ENCODE measurements around the gene RTL10. TPM values are rescaled to one million over a fixed set of nuclear protein-coding genes. Genes with fewer than 3 reads are reported as not detected.
"Not testable (repeated sequence)": the region's sequence is repeated elsewhere in the genome, so short reads cannot be mapped to it uniquely, and the experiment has no call there.

Gene RTL10
- total RNA-seq, 1 donor from 2014 or later, result 27.2 TPM

- Mint-ChIP-seq H3K4me3 (ENCODE audit: low read depth) (no peak overlapping the region), H3K36me3 (ENCODE audit: insufficient read depth) (no peaks in the 10 kb centered on the region), H3K27me3 (peaks cover 24% of the 10 kb centered on the region), H3K9me3 (ENCODE audit: low read depth) (no peaks in the 10 kb centered on the region), H3K27ac (no peak overlapping the region), H3K4me1 (ENCODE audit: low read depth) (peaks cover 14% of the 10 kb centered on the region)
- no peak for TF ChIP-seq CTCF (IDR thresholded peaks at IDR 0.05; ENCODE audit: unreplicated experiment)
- no peak for DNase-seq (ENCODE audit: low spot score, unreplicated experiment)
These were observed 30.5 kb upstream of the RTL10 start for GRCh38 chr22:19884954-19885751.

- H3K4me3 Mint-ChIP-seq (ENCODE audit: low read depth), result no peak overlapping the region
- peaks cover 23% of the 10 kb centered on the region for H3K27me3 Mint-ChIP-seq
- H3K4me1 Mint-ChIP-seq (ENCODE audit: low read depth), result peaks cover 14% of the 10 kb centered on the region
- no peak for TF ChIP-seq CTCF (IDR thresholded peaks at IDR 0.05; ENCODE audit: unreplicated experiment)
- no peak overlapping the region for H3K27ac Mint-ChIP-seq
- DNase-seq (ENCODE audit: low spot score, unreplicated experiment), result no peak
- H3K36me3 Mint-ChIP-seq (ENCODE audit: insufficient read depth), result no peaks in the 10 kb centered on the region
- H3K9me3 Mint-ChIP-seq (ENCODE audit: low read depth), result no peaks in the 10 kb centered on the region
These were observed 29.7 kb upstream of the RTL10 start for GRCh38 chr22:19884161-19884953.

GRCh38 chr22:19883446-19883845, 28.8 kb upstream of the RTL10 start:
- not testable (repeated sequence) for DNase-seq (ENCODE audit: low spot score, unreplicated experiment); H3K36me3 Mint-ChIP-seq (ENCODE audit: insufficient read depth); H3K27ac Mint-ChIP-seq; H3K4me3 Mint-ChIP-seq (ENCODE audit: low read depth); H3K9me3 Mint-ChIP-seq (ENCODE audit: low read depth)
- H3K4me1 Mint-ChIP-seq (ENCODE audit: low read depth), result peaks cover 14% of the 10 kb centered on the region
- peaks cover 23% of the 10 kb centered on the region for H3K27me3 Mint-ChIP-seq

GRCh38 chr22:19882446-19883381, 28.0 kb upstream of the RTL10 start:
- Mint-ChIP-seq H3K9me3 (ENCODE audit: low read depth) (no peaks in the 10 kb centered on the region), H3K4me1 (ENCODE audit: low read depth) (peaks cover 14% of the 10 kb centered on the region), H3K27me3 (peaks cover 23% of the 10 kb centered on the region), H3K36me3 (ENCODE audit: insufficient read depth) (no peaks in the 10 kb centered on the region), H3K4me3 (ENCODE audit: low read depth) (no peak overlapping the region), H3K27ac (peak overlapping the region; percentile 45)
- no peak for DNase-seq (ENCODE audit: low spot score, unreplicated experiment)
- no peak for TF ChIP-seq CTCF (IDR thresholded peaks at IDR 0.05; ENCODE audit: unreplicated experiment)

- Mint-ChIP-seq H3K4me3 (ENCODE audit: low read depth) (no peak overlapping the region), H3K27ac (peak overlapping the region; percentile 60), H3K36me3 (ENCODE audit: insufficient read depth) (no peaks in the 10 kb centered on the region), H3K27me3 (peaks cover 23% of the 10 kb centered on the region), H3K4me1 (ENCODE audit: low read depth) (peaks cover 14% of the 10 kb centered on the region), H3K9me3 (ENCODE audit: low read depth) (no peaks in the 10 kb centered on the region)
- DNase-seq (ENCODE audit: low spot score, unreplicated experiment), result peak; percentile 35
- TF ChIP-seq CTCF (IDR thresholded peaks at IDR 0.05; ENCODE audit: unreplicated experiment), result no peak
These were observed 26.3 kb upstream of the RTL10 start for GRCh38 chr22:19880786-19881569.
